Kidney epithelial cell (primary cell): Measurements from ENCODE around the gene UBAC2. TPM values are rescaled to one million over a fixed set of nuclear protein-coding genes. Genes with fewer than 3 reads are reported as not detected.

Experiments
- DNase-seq: peaks from one replicate; pipeline ENCODE4 v3.0.0-alpha.2; 2010; ENCODE audit warnings: low read depth
- H3K27me3 ChIP-seq: 2 replicates; pipeline ENCODE4 v1.6.0; 2011; ENCODE audit warnings: low read length; ENCODE audit not compliant: control insufficient read depth, insufficient read depth
- H3K36me3 ChIP-seq: 2 replicates; pipeline ENCODE4 v1.5.1; 2011; ENCODE audit warnings: low read length; ENCODE audit not compliant: control insufficient read depth, insufficient read depth
- H3K4me3 ChIP-seq: 2 replicates; pipeline ENCODE4 v1.5.1; 2011; ENCODE audit warnings: low read depth, mild to moderate bottlenecking, control low read depth, low read length
- CTCF ChIP-seq: IDR thresholded peaks from 2 replicates; pipeline ENCODE4 v1.5.1; 2011; ENCODE audit warnings: mild to moderate bottlenecking, moderate library complexity, low read length, control low read depth, inconsistent platforms; ENCODE audit not compliant: insufficient read depth, poor library complexity, severe bottlenecking
- total RNA-seq: library from RNA; depleted of rRNA; stranded (reverse); fragments of >200 nt; gene quantifications from 2 replicates; pipeline ENCODE4 v1.2.3, GENCODE V29; 2015

The UBAC2 gene
- total RNA-seq, 1 donor from 2014 or later: 83.6 TPM

- H3K36me3 ChIP-seq: no peaks in the 10 kb centered on the region
- DNase-seq: no peak
- H3K4me3 ChIP-seq: no peak overlapping the region
- H3K27me3 ChIP-seq: no peaks in the 10 kb centered on the region
- TF ChIP-seq CTCF: no peak
Observed at GRCh38 chr13:99382428-99383133, 181.9 kb downstream of the UBAC2 start.

GRCh38 chr13:99383511-99383921 is 182.9 kb downstream of the UBAC2 start:
- TF ChIP-seq CTCF: no peak
- no peak for DNase-seq
- Histone ChIP-seq H3K36me3 (no peaks in the 10 kb centered on the region), H3K4me3 (no peak overlapping the region), H3K27me3 (no peaks in the 10 kb centered on the region)

GRCh38 chr13:99383946-99384345 is 183.3 kb downstream of the UBAC2 start:
- no peak overlapping the region for H3K4me3 ChIP-seq
- H3K27me3 ChIP-seq: no peaks in the 10 kb centered on the region
- H3K36me3 ChIP-seq: no peaks in the 10 kb centered on the region
- no peak for DNase-seq
- TF ChIP-seq CTCF: no peak

GRCh38 chr13:99384468-99384867 is 183.8 kb downstream of the UBAC2 start:
- Histone ChIP-seq H3K27me3 (no peaks in the 10 kb centered on the region), H3K4me3 (no peak overlapping the region), H3K36me3 (no peaks in the 10 kb centered on the region)
- DNase-seq: no peak
- TF ChIP-seq CTCF: no peak

GRCh38 chr13:99385161-99385560 is 184.5 kb downstream of the UBAC2 start:
- no peak overlapping the region for H3K4me3 ChIP-seq
- H3K27me3 ChIP-seq: no peaks in the 10 kb centered on the region
- H3K36me3 ChIP-seq: no peaks in the 10 kb centered on the region
- TF ChIP-seq CTCF: no peak
- no peak for DNase-seq

DNA sequence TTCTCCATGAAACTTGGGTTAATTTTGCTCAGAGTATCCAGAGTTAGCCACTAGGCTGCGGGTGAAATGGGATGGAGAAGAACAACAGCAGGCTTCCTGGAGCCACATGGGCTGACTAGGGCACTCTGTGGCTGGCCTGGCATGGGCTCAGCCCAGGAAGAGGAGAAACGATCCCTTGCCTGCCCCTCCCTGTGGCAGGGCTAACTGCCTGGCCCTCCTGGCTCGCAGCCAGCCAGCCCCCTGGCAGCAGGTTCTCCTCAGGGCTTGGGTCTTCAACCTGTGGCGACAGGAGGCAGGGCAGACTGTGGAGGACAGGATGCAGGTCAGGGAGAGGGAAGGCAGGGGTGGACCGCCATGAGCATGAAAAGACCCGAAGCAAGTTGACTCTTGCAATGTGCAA is 185.3 kb downstream of the UBAC2 start:
- DNase-seq: no peak
- H3K36me3 ChIP-seq: no peaks in the 10 kb centered on the region
- H3K4me3 ChIP-seq: no peak overlapping the region
- H3K27me3 ChIP-seq: no peaks in the 10 kb centered on the region
- TF ChIP-seq CTCF: no peak
